IMR-90 (cell line): Measurements from ENCODE around the gene EVA1A. TPM values are rescaled to one million over a fixed set of nuclear protein-coding genes. Genes with fewer than 3 reads are reported as not detected.

Experiments
- ATAC-seq: fragments of 200-7000 bp; cut with Tn5 transposase; 2 replicates; pipeline ENCODE4 v1.9.1; 2020; ENCODE audit warnings: low read depth, mild to moderate bottlenecking, moderate library complexity
- BruUV-seq: library from RNA; stranded (reverse); fragments of 400-500 nt; replicated peaks from 2 replicates; lab custom pipeline; 2021; lab: Mats Ljungman, UMichigan
- CTCF ChIA-PET: fragments of 300-600 bp; formaldehyde crosslinking; extraction: SDS; loops from one replicate; lab custom pipeline; 2021; ENCODE audit warnings: antibody characterized with exemption; lab: Yijun Ruan, JAX
- POLR2A ChIA-PET: fragments of 300-600 bp; sonication (Branson Sonifier 250); formaldehyde crosslinking; loops from one replicate; lab custom pipeline; 2022; ENCODE audit warnings: antibody characterized with exemption; ENCODE audit not compliant: unreplicated experiment; lab: Charles Lee
- DNase-seq: peaks from one replicate; pipeline ENCODE4 v3.0.0; 2013
- H2AFZ ChIP-seq: replicated peaks from 2 replicates; pipeline ENCODE3; 2013; ENCODE audit warnings: low read length, mild to moderate bottlenecking; ENCODE audit not compliant: poor library complexity
- H2AK5ac ChIP-seq: 2 replicates; pipeline ENCODE4 v1.6.1; 2013; ENCODE audit warnings: low read depth, low read length, inconsistent platforms
- H2AK9ac ChIP-seq: replicated peaks from 2 replicates; pipeline ENCODE3; 2013; ENCODE audit warnings: mild to moderate bottlenecking, low read depth, low read length, moderate library complexity; ENCODE audit not compliant: poor library complexity
- H2BK120ac ChIP-seq: 2 replicates; pipeline ENCODE4 v1.6.1; 2013; ENCODE audit warnings: low read depth, low read length, inconsistent platforms
- H2BK15ac ChIP-seq: 3 replicates; pipeline ENCODE4 v1.6.1; 2013; ENCODE audit warnings: low read depth, low read length, inconsistent platforms
- H2BK20ac ChIP-seq: 2 replicates; pipeline ENCODE4 v1.6.1; 2013; ENCODE audit warnings: low read depth, mild to moderate bottlenecking, inconsistent platforms, low read length, moderate library complexity
- H2BK5ac ChIP-seq: 2 replicates; pipeline ENCODE4 v1.6.1; 2013; ENCODE audit warnings: mild to moderate bottlenecking, low read depth, low read length, inconsistent platforms; ENCODE audit not compliant: poor library complexity, severe bottlenecking
- H3K14ac ChIP-seq: replicated peaks from 2 replicates; pipeline ENCODE4 v1.6.1; 2013; ENCODE audit warnings: low read depth, low read length, inconsistent platforms
- H3K18ac ChIP-seq: 2 replicates; pipeline ENCODE4 v1.6.1; 2013; ENCODE audit warnings: low read depth, low read length, control low read depth
- H3K23ac ChIP-seq: 2 replicates; pipeline ENCODE4 v1.6.1; 2013; ENCODE audit warnings: low read depth, low read length, inconsistent platforms
- H3K27ac ChIP-seq: 2 replicates; pipeline ENCODE4 v1.5.1; 2013; ENCODE audit warnings: mild to moderate bottlenecking, control low read depth, low read length; ENCODE audit not compliant: insufficient read depth
- H3K27me3 ChIP-seq: 2 replicates; pipeline ENCODE4 v1.6.1; 2013; ENCODE audit warnings: low read length; ENCODE audit not compliant: control insufficient read depth, insufficient read depth
- H3K36me3 ChIP-seq: 2 replicates; pipeline ENCODE4 v1.6.1; 2013; ENCODE audit warnings: low read length, mixed read lengths; ENCODE audit not compliant: control insufficient read depth, insufficient read depth
- H3K4ac ChIP-seq: 2 replicates; pipeline ENCODE4 v1.6.1; 2013; ENCODE audit warnings: low read depth, low read length, inconsistent platforms
- H3K4me1 ChIP-seq: 2 replicates; pipeline ENCODE4 v1.6.1; 2013; ENCODE audit warnings: low read length, mixed read lengths; ENCODE audit not compliant: control insufficient read depth, insufficient read depth
- H3K4me2 ChIP-seq: 2 replicates; pipeline ENCODE4 v1.6.1; 2013; ENCODE audit warnings: low read depth, mild to moderate bottlenecking, control low read depth, low read length, moderate library complexity
- H3K4me3 ChIP-seq: 2 replicates; pipeline ENCODE4 v1.5.1; 2013; ENCODE audit warnings: low read depth, mild to moderate bottlenecking, control low read depth, low read length, moderate library complexity; ENCODE audit not compliant: insufficient read depth
- H3K56ac ChIP-seq: 2 replicates; pipeline ENCODE4 v1.6.1; 2013; ENCODE audit warnings: low read length, inconsistent platforms; ENCODE audit not compliant: insufficient read depth; ENCODE audit errors: extremely low read depth
- H3K79me1 ChIP-seq, 2 experiments: 2 replicates each; pipeline ENCODE4 v1.6.1; 2013; ENCODE audit warnings: low read length in 2 of 2, inconsistent platforms in 1 of 2, low read depth in 1 of 2
- H3K9ac ChIP-seq: 2 replicates; pipeline ENCODE4 v1.6.1; 2013; ENCODE audit warnings: low read depth, low read length, control low read depth
- H3K9me1 ChIP-seq: 2 replicates; pipeline ENCODE4 v1.6.1; 2013; ENCODE audit warnings: low read length, inconsistent platforms; ENCODE audit not compliant: insufficient read depth
- H3K9me3 ChIP-seq: 2 replicates; pipeline ENCODE4 v1.6.1; 2013; ENCODE audit warnings: low read length; ENCODE audit not compliant: control insufficient read depth, insufficient read depth
- H4K20me1 ChIP-seq: 2 replicates; pipeline ENCODE4 v1.6.1; 2013; ENCODE audit warnings: low read length, inconsistent platforms; ENCODE audit not compliant: insufficient read depth
- H4K5ac ChIP-seq: 2 replicates; pipeline ENCODE4 v1.6.1; 2013; ENCODE audit warnings: mild to moderate bottlenecking, low read depth, low read length, control low read depth
- H4K8ac ChIP-seq, 2 experiments: 2 replicates each; pipeline ENCODE4 v1.6.1; 2013; ENCODE audit warnings: low read depth in 2 of 2, low read length in 2 of 2, control low read depth in 1 of 2, inconsistent platforms in 1 of 2
- H4K91ac ChIP-seq: 2 replicates; pipeline ENCODE4 v1.6.1; 2013; ENCODE audit warnings: low read depth, low read length, inconsistent platforms; ENCODE audit not compliant: insufficient read depth
- ELK1 ChIP-seq: fragments of 150-350 bp; IDR thresholded peaks from 2 replicates; pipeline ENCODE4 v1.6.1; 2016; ENCODE audit warnings: low read depth, mild to moderate bottlenecking, low read length, moderate library complexity, borderline replicate concordance
- MAFK ChIP-seq: IDR thresholded peaks from 2 replicates; pipeline ENCODE4 v1.6.1; 2012; ENCODE audit warnings: low read depth, low read length, improper control_type of control experiment
- MXI1 ChIP-seq: IDR thresholded peaks from 2 replicates; pipeline ENCODE4 v1.6.1; 2012; ENCODE audit warnings: low read depth, mild to moderate bottlenecking, low read length, moderate library complexity, borderline replicate concordance
- POLR2A ChIP-seq: IDR thresholded peaks from 2 replicates; pipeline ENCODE4 v1.6.1; 2012; ENCODE audit warnings: mild to moderate bottlenecking, low read depth, low read length
- USF2 ChIP-seq: fragments of 150-350 bp; IDR thresholded peaks from 2 replicates; pipeline ENCODE4 v1.6.1; 2017; ENCODE audit warnings: mild to moderate bottlenecking, antibody characterized with exemption, low read length, low read depth
- dilution Hi-C: fragments of 300-500 bp; cut with HindIII; formaldehyde crosslinking; loops from one replicate; pipeline ENCODE4 v1.14.3; 2018; ENCODE audit warnings: low sequenced_read_pairs; ENCODE audit not compliant: unreplicated experiment
- in situ Hi-C: fragments of 300-500 bp; cut with MboI; formaldehyde crosslinking; loops from 3 replicates; pipeline ENCODE4 v1.14.3; 2019; ENCODE audit warnings: low sequenced_read_pairs, inconsistent platforms, mixed read lengths
- intact Hi-C: fragments of 100-400 bp; cut with micrococcal nuclease; formaldehyde crosslinking; loops from 2 replicates; pipeline ENCODE4 v1.10.0; 2022
- polyA plus RNA-seq, 3 experiments: library from polyadenylated mRNA; depleted of rRNA; stranded (reverse); fragments of >200 nt; gene quantifications; 2 replicates each; pipeline ENCODE4 v1.2.3, GENCODE V29; 2012; ENCODE audit warnings: low replicate concordance in 1 of 3
- total RNA-seq: library from RNA; depleted of rRNA; stranded (reverse); fragments of >200 nt; gene quantifications from 2 replicates; pipeline ENCODE4 v1.2.3, GENCODE V29; 2012

EVA1A gene
- total and polyA plus RNA-seq, 2 of the 4 experiments (the other 2 are of a cell fraction): 54.5 to 93.7 TPM

GRCh38 chr2:75512455-75513212, 48.1 kb downstream of the EVA1A start:
- CTCF ChIA-PET: no interaction called here
- ATAC-seq (no peak), DNase-seq (no peak)
- Histone ChIP-seq H2BK5ac (no peak overlapping the region), H3K9ac (no peak overlapping the region), H4K20me1 (peaks cover 3% of the 10 kb centered on the region; the same call in 1 of the 2 replicates), H4K5ac (no peak overlapping the region), H2AK5ac (no peak overlapping the region), H3K9me3 (peaks cover 3% of the 10 kb centered on the region), H4K91ac (no peak overlapping the region), H2AK9ac (no peak overlapping the region), H3K4me3 (no peak overlapping the region), H3K9me1 (peaks cover 9% of the 10 kb centered on the region), H4K8ac (no peak overlapping the region), H3K18ac (no peak overlapping the region), H2AFZ (no peak overlapping the region), H3K4ac (no peak overlapping the region), H3K27ac (no peak overlapping the region), H3K36me3 (peaks cover 21% of the 10 kb centered on the region), H3K4me1 (0 out of 2 replicates have a peak, but pooled peaks cover 1% of the 10 kb centered on the region), H3K14ac (no peak overlapping the region), H2BK20ac (no peak overlapping the region), H3K56ac (no peak overlapping the region), H2BK120ac (no peak overlapping the region), H2BK15ac (no peak overlapping the region), H3K4me2 (no peak overlapping the region), H3K23ac (no peak overlapping the region), H3K27me3 (no peaks in the 10 kb centered on the region), H3K79me1 (peaks cover 33 to 47% of the 10 kb centered on the region in 2 experiments)
- BruUV-seq: no TSS peak
- intact Hi-C loops: no loop called here
- TF ChIP-seq MXI1 (no peak), USF2 (peak; percentile 5; the same call in 1 of the 2 replicates), MAFK (no peak), POLR2A (no peak), ELK1 (no peak)
- in situ Hi-C loops: no loop called here
- dilution Hi-C loops: no loop called here
- POLR2A ChIA-PET: no interaction called here
